GM23248 (cell line): ENCODE measurements around the gene PERCC1.

Experiments used
- EZH2 ChIP-seq: fragments of 200-600 bp; sonication (generic); IDR thresholded peaks from 2 replicates; pipeline ENCODE4 v1.6.1; 2018; ENCODE audit warnings: antibody characterized with exemption, mild to moderate bottlenecking; ENCODE audit not compliant: insufficient read depth, poor library complexity, severe bottlenecking
- EZH2phosphoT487 ChIP-seq: fragments of 200-600 bp; sonication (generic); IDR thresholded peaks from 2 replicates; pipeline ENCODE4 v1.6.1; 2018; ENCODE audit warnings: antibody characterized with exemption, moderate library complexity, mild to moderate bottlenecking, low read depth; ENCODE audit not compliant: insufficient read depth

- TF ChIP-seq EZH2 (no peak), EZH2phosphoT487 (no peak)
Measured at GRCh38 chr16:1433756-1434155, 2.9 kb downstream of the PERCC1 start.
